SHP77 (cell line): ENCODE data around the gene ARHGEF1.
"Not testable (repeated sequence)": the region's sequence is repeated elsewhere in the genome, so short reads cannot be mapped to it uniquely, and the experiment has no call there.

Source experiments
- DNase-seq, 2 experiments: peaks; one replicate each; lab custom pipeline; 2025; lab: John Stamatoyannopoulos, UW

Gene ARHGEF1

GRCh38 chr19:41932259-41932719 is 49.3 kb downstream of the ARHGEF1 start:
- no peak for DNase-seq

- no peak for DNase-seq
These were observed 49.8 kb downstream of the ARHGEF1 start for GRCh38 chr19:41932720-41933332.

- DNase-seq, result no peak
These were observed 50.9 kb downstream of the ARHGEF1 start for GRCh38 chr19:41933693-41934426.

- peak in 1 of 2 experiments; percentile 52 for DNase-seq
These were observed 51.9 kb downstream of the ARHGEF1 start for GRCh38 chr19:41934849-41935374.

- DNase-seq, result no peak
These were observed 52.9 kb downstream of the ARHGEF1 start for GRCh38 chr19:41935760-41936415.

GRCh38 chr19:41936416-41936850 is 53.4 kb downstream of the ARHGEF1 start:
- DNase-seq, result no peak

GRCh38 chr19:41936961-41937360 is 54.0 kb downstream of the ARHGEF1 start:
- no peak for DNase-seq

- DNase-seq, result no peak
These were observed 54.8 kb downstream of the ARHGEF1 start for GRCh38 chr19:41937525-41938468.

- not testable (repeated sequence) for DNase-seq
These were observed 56.2 kb downstream of the ARHGEF1 start for GRCh38 chr19:41939209-41939608.

- peak; percentile 21 to 27 for DNase-seq
These were observed 57.1 kb downstream of the ARHGEF1 start for GRCh38 chr19:41939861-41940730.

- no peak for DNase-seq
These were observed 57.9 kb downstream of the ARHGEF1 start for GRCh38 chr19:41940731-41941409.

GRCh38 chr19:41941410-41942202 is 58.6 kb downstream of the ARHGEF1 start:
- DNase-seq, result no peak

- no peak for DNase-seq
These were observed 61.4 kb downstream of the ARHGEF1 start for GRCh38 chr19:41944336-41944735.

GRCh38 chr19:41945135-41945766 is 62.3 kb downstream of the ARHGEF1 start:
- DNase-seq, result no peak

GRCh38 chr19:41947091-41947490 is 64.1 kb downstream of the ARHGEF1 start:
- no peak for DNase-seq

- peak; percentile 35 to 67 for DNase-seq
These were observed 68.7 kb downstream of the ARHGEF1 start for GRCh38 chr19:41951686-41952172.

GRCh38 chr19:41955521-41955920 is 72.5 kb downstream of the ARHGEF1 start:
- no peak for DNase-seq

- no peak for DNase-seq
These were observed 73.6 kb downstream of the ARHGEF1 start for GRCh38 chr19:41956621-41957020.
